ENCODE data around the gene NT5DC4. TPM values are rescaled to one million over a fixed set of nuclear protein-coding genes. Genes with fewer than 3 reads are reported as not detected.

The NT5DC4 gene
- total and polyA plus RNA-seq, 4 donors, result 0.10 TPM; not detected in 3

GRCh38 chr2:112788653-112789052 is 67.8 kb downstream of the NT5DC4 start:
- Histone ChIP-seq H3K4me1 (ENCODE audit: control insufficient read depth, insufficient read depth, low read length) (no peaks in the 10 kb centered on the region), H3K9me3 (ENCODE audit: control insufficient read depth, insufficient read depth, low read length) (no peaks in the 10 kb centered on the region), H3K36me3 (ENCODE audit: control insufficient read depth, insufficient read depth, low read length) (no peaks in the 10 kb centered on the region), H3K27me3 (ENCODE audit: control insufficient read depth, insufficient read depth, low read length) (no peaks in the 10 kb centered on the region), H3K4me3 (ENCODE audit: low read depth, low read length) (no peak overlapping the region), H3K27ac (ENCODE audit: low read depth, low read length) (no peak overlapping the region)
- 92% methylated on average over 2 of the region's 3 CpGs for WGBS (ENCODE audit: insufficient coverage)
- no peak for DNase-seq (ENCODE audit: low read depth in 4 of 6, low spot score in 6 of 6)

Other genes starting within 250 kb of the NT5DC4 start
- 10 to 100 TPM; 60.5 to 84.9 TPM for gene TTL, start 238.9 kb upstream of the NT5DC4 start, total RNA-seq
- gene TTL, start 238.9 kb upstream of the NT5DC4 start, polyA plus RNA-seq (ENCODE audit: insufficient read length in 2 of 2), result 10 to 100 TPM; 80.2 to 93.9 TPM
- 10 to 100 TPM; 17.7 to 27.5 TPM for gene POLR1B, start 178.6 kb upstream of the NT5DC4 start, total RNA-seq
- 10 to 100 TPM; 15.1 to 16.4 TPM for gene POLR1B, start 178.6 kb upstream of the NT5DC4 start, polyA plus RNA-seq (ENCODE audit: insufficient read length in 2 of 2)
- 10 to 100 TPM in 1 of 2 donors, 1 to 10 TPM in 1; 5.3 to 22.8 TPM for gene CHCHD5, start 136.4 kb upstream of the NT5DC4 start, total RNA-seq
- 10 to 100 TPM; 29.1 to 30.3 TPM for gene CHCHD5, start 136.4 kb upstream of the NT5DC4 start, polyA plus RNA-seq (ENCODE audit: insufficient read length in 2 of 2)
- gene SLC20A1, start 75.1 kb upstream of the NT5DC4 start, total RNA-seq, result 10 to 100 TPM; 33.0 to 47.2 TPM
- gene SLC20A1, start 75.1 kb upstream of the NT5DC4 start, polyA plus RNA-seq (ENCODE audit: insufficient read length in 2 of 2), result 10 to 100 TPM; 38.3 to 43.3 TPM
- gene CKAP2L, start 43.6 kb downstream of the NT5DC4 start, total RNA-seq, result 1 to 10 TPM; 6.8 to 7.9 TPM
- gene CKAP2L, start 43.6 kb downstream of the NT5DC4 start, polyA plus RNA-seq (ENCODE audit: insufficient read length in 2 of 2), result 1 to 10 TPM; 6.0 to 8.6 TPM
- gene IL1A, start 63.5 kb downstream of the NT5DC4 start, total RNA-seq, result under 1 TPM; 0.55 to 0.99 TPM
- under 1 TPM; 0.55 to 0.59 TPM for gene IL1A, start 63.5 kb downstream of the NT5DC4 start, polyA plus RNA-seq (ENCODE audit: insufficient read length in 2 of 2)
- gene IL1B, start 115.8 kb downstream of the NT5DC4 start, total RNA-seq, result 1 to 10 TPM; 1.5 to 1.7 TPM
- 1 to 10 TPM; 1.7 to 3.3 TPM for gene IL1B, start 115.8 kb downstream of the NT5DC4 start, polyA plus RNA-seq (ENCODE audit: insufficient read length in 2 of 2)
- gene IL37, start 190.1 kb downstream of the NT5DC4 start, total RNA-seq, result under 1 TPM in 1 of 2 donors, not detected in 1; 0.28 TPM
- not detected for gene IL37, start 190.1 kb downstream of the NT5DC4 start, polyA plus RNA-seq (ENCODE audit: insufficient read length in 2 of 2)